ENCODE measurements around the gene NCKIPSD.

Gene NCKIPSD

GRCh38 chr3:48696156-48696555 is 10.4 kb upstream of the NCKIPSD start:
- DNase-seq = no peak

- peak in 2 of 14 donors; percentile 43 to 50 for DNase-seq
Measured at GRCh38 chr3:48695393-48695753, 9.7 kb upstream of the NCKIPSD start.

- peak in 11 of 14 donors; percentile 22 to 70 (median 51) for DNase-seq
Measured at GRCh38 chr3:48694610-48695392, 9.1 kb upstream of the NCKIPSD start.

GRCh38 chr3:48693826-48694225 is 8.1 kb upstream of the NCKIPSD start:
- DNase-seq = no peak

GRCh38 chr3:48692551-48692950 is 6.8 kb upstream of the NCKIPSD start:
- DNase-seq = no peak

- DNase-seq = no peak
Measured at GRCh38 chr3:48690846-48691458, 5.2 kb upstream of the NCKIPSD start.

GRCh38 chr3:48689384-48689783 is 3.7 kb upstream of the NCKIPSD start:
- DNase-seq = no peak

GRCh38 chr3:48688737-48689075 is 3.0 kb upstream of the NCKIPSD start:
- DNase-seq = no peak

GRCh38 chr3:48688032-48688736 is 2.5 kb upstream of the NCKIPSD start:
- DNase-seq = no peak

- DNase-seq = no peak
Measured at GRCh38 chr3:48687220-48687678, 1.5 kb upstream of the NCKIPSD start.

- no peak for DNase-seq
Measured at GRCh38 chr3:48686538-48687219, 964 bp upstream of the NCKIPSD start.

- no peak for DNase-seq
Measured at GRCh38 chr3:48685293-48685602, 467 bp downstream of the NCKIPSD start.

GRCh38 chr3:48684480-48685143 is 1.1 kb downstream of the NCKIPSD start:
- DNase-seq = peak in 1 of 14 donors; percentile 7

GRCh38 chr3:48684054-48684349 is 1.7 kb downstream of the NCKIPSD start:
- DNase-seq = peak in 1 of 14 donors; percentile 14

- no peak for DNase-seq
Measured at GRCh38 chr3:48682786-48683185, 2.9 kb downstream of the NCKIPSD start.

GRCh38 chr3:48681974-48682610 is 3.6 kb downstream of the NCKIPSD start:
- no peak for DNase-seq

- no peak for DNase-seq
Measured at GRCh38 chr3:48681541-48681880, 4.2 kb downstream of the NCKIPSD start.

- no peak for DNase-seq
Measured at GRCh38 chr3:48680811-48681540, 4.7 kb downstream of the NCKIPSD start.

- no peak for DNase-seq
Measured at GRCh38 chr3:48679411-48680391, 6.0 kb downstream of the NCKIPSD start.

Measured in C1 segment of cervical spinal cord (tissue), 14 donors.